ENCODE results near the gene LAMA2. TPM values are rescaled to one million over a fixed set of nuclear protein-coding genes. Genes with fewer than 3 reads are reported as not detected.
"Not testable (repeated sequence)": the region's sequence is repeated elsewhere in the genome, so short reads cannot be mapped to it uniquely, and the experiment has no call there.

The LAMA2 gene
- total RNA-seq, 1 experiment from 2014 or later: 2.2 TPM

DNA sequence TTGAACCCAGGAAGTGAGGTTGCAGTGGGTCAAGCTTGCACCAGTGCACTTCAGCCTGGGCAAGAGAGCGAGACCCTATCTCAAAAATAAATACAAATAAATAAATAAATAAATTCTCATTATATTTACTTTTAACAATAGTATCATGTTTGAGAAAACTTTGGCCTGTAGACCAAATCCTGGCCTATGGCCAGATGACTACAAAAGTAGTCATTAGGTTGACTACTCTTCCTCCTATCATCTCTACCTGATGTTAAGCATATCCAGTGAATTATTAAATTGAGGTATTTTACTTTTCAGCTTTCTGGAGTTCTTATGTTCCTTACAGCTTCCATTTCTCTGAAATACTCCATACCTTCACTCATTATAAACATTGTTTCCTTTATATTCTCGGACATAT is 280.6 kb downstream of the LAMA2 start:
- no peak for DNase-seq (ENCODE audit: unreplicated experiment)
- intact Hi-C loops (cut with micrococcal nuclease): no loop called here
- H3K36me3 Mint-ChIP-seq (ENCODE audit: insufficient read depth, unreplicated experiment): no peaks in the 10 kb centered on the region
- BruUV-seq (replicated peaks): no TSS peak
- H3K9me3 Mint-ChIP-seq (ENCODE audit: unreplicated experiment): no peaks in the 10 kb centered on the region
- POLR2A ChIA-PET: interaction anchor here (0.6 to 0.7 kb wide), 2 partner anchors 330 to 574 kb away, joined by 3 read pairs; no protein-coding TSS in a partner anchor
- H3K27ac Mint-ChIP-seq (ENCODE audit: low read depth, unreplicated experiment): no peak overlapping the region
- peaks cover 20% of the 10 kb centered on the region for H3K27me3 Mint-ChIP-seq (ENCODE audit: insufficient read depth, unreplicated experiment)
- no peaks in the 10 kb centered on the region for H3K4me1 Mint-ChIP-seq (ENCODE audit: insufficient read depth, unreplicated experiment)
- H3K4me3 Mint-ChIP-seq (ENCODE audit: unreplicated experiment): no peak overlapping the region
- TF ChIP-seq, protein P1, sequence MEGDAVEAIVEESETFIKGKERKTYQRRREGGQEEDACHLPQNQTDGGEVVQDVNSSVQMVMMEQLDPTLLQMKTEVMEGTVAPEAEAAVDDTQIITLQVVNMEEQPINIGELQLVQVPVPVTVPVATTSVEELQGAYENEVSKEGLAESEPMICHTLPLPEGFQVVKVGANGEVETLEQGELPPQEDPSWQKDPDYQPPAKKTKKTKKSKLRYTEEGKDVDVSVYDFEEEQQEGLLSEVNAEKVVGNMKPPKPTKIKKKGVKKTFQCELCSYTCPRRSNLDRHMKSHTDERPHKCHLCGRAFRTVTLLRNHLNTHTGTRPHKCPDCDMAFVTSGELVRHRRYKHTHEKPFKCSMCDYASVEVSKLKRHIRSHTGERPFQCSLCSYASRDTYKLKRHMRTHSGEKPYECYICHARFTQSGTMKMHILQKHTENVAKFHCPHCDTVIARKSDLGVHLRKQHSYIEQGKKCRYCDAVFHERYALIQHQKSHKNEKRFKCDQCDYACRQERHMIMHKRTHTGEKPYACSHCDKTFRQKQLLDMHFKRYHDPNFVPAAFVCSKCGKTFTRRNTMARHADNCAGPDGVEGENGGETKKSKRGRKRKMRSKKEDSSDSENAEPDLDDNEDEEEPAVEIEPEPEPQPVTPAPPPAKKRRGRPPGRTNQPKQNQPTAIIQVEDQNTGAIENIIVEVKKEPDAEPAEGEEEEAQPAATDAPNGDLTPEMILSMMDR (IDR thresholded peaks at IDR 0.05; ENCODE audit: unreplicated experiment): no peak
- CTCF ChIA-PET: interaction anchor here (0.6 to 0.7 kb wide), 2 partner anchors 170 to 250 kb away, joined by 4 read pairs; no protein-coding TSS in a partner anchor

GRCh38 chr6:129164032-129164431 is 281.1 kb downstream of the LAMA2 start:
- Mint-ChIP-seq H3K27me3 (ENCODE audit: insufficient read depth, unreplicated experiment) (peaks cover 19% of the 10 kb centered on the region), H3K36me3 (ENCODE audit: insufficient read depth, unreplicated experiment) (no peaks in the 10 kb centered on the region), H3K4me1 (ENCODE audit: insufficient read depth, unreplicated experiment) (no peaks in the 10 kb centered on the region), H3K9me3 (ENCODE audit: unreplicated experiment) (no peaks in the 10 kb centered on the region), H3K27ac (ENCODE audit: low read depth, unreplicated experiment) (no peak overlapping the region), H3K4me3 (ENCODE audit: unreplicated experiment) (no peak overlapping the region)
- no peak for DNase-seq (ENCODE audit: unreplicated experiment)
- ChIA-PET CTCF (no interaction called here), POLR2A (no interaction called here)
- no TSS peak for BruUV-seq (replicated peaks)
- intact Hi-C loops (cut with micrococcal nuclease): no loop called here
- TF ChIP-seq, protein P1 (IDR thresholded peaks at IDR 0.05; ENCODE audit: unreplicated experiment): no peak

DNA sequence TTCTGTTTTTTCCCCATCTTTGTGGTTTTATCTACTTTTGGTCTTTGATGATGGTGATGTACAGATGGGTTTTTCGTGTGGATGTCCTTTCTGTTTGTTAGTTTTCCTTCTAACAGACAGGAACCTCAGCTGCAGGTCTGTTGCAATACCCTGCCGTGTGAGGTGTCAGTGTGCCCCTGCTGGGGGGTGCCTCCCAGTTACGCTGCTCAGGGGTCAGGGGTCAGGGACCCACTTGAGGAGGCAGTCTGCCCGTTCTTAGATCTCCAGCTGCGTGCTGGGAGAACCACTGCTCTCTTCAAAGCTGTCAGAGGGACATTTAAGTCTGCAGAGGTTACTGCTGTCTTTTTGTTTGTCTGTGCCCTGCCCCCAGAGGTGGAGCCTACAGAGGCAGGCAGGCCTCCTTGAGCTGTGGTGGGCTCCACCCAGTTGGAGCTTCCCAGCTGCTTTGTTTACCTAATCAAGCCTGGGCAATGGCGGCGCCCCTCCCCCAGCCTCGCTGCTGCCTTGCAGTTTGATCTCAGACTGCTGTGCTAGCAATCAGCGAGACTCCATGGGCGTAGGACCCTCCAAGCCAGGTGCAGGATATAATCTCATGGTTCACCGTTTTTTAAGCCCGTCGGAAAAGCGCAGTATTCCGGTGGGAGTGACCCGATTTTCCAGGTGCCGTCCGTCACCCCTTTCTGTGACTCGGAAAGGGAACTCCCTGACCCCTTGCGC is 289.5 kb downstream of the LAMA2 start:
- H3K36me3 Mint-ChIP-seq (ENCODE audit: insufficient read depth, unreplicated experiment); H3K4me3 Mint-ChIP-seq (ENCODE audit: unreplicated experiment); H3K4me1 Mint-ChIP-seq (ENCODE audit: insufficient read depth, unreplicated experiment); POLR2A ChIA-PET; CTCF ChIA-PET; H3K27ac Mint-ChIP-seq (ENCODE audit: low read depth, unreplicated experiment); H3K9me3 Mint-ChIP-seq (ENCODE audit: unreplicated experiment); intact Hi-C loops (cut with micrococcal nuclease); BruUV-seq (replicated peaks); DNase-seq (ENCODE audit: unreplicated experiment): not testable (repeated sequence)
- H3K27me3 Mint-ChIP-seq (ENCODE audit: insufficient read depth, unreplicated experiment): peaks cover 12% of the 10 kb centered on the region

- no peaks in the 10 kb centered on the region for H3K9me3 Mint-ChIP-seq (ENCODE audit: unreplicated experiment)
- H3K27me3 Mint-ChIP-seq (ENCODE audit: insufficient read depth, unreplicated experiment): peaks cover 14% of the 10 kb centered on the region
- intact Hi-C loops (cut with micrococcal nuclease): no loop called here
- no peak for DNase-seq (ENCODE audit: unreplicated experiment)
- ChIA-PET CTCF (no interaction called here), POLR2A (no interaction called here)
- H3K4me1 Mint-ChIP-seq (ENCODE audit: insufficient read depth, unreplicated experiment): no peaks in the 10 kb centered on the region
- H3K27ac Mint-ChIP-seq (ENCODE audit: low read depth, unreplicated experiment): no peak overlapping the region
- TF ChIP-seq, protein P1 (IDR thresholded peaks at IDR 0.05; ENCODE audit: unreplicated experiment): no peak
- H3K4me3 Mint-ChIP-seq (ENCODE audit: unreplicated experiment): no peak overlapping the region
- H3K36me3 Mint-ChIP-seq (ENCODE audit: insufficient read depth, unreplicated experiment): peaks cover 7% of the 10 kb centered on the region
- no TSS peak for BruUV-seq (replicated peaks)
These were observed 292.1 kb downstream of the LAMA2 start for GRCh38 chr6:129175066-129175465.
